ENCODE measurements around the gene ABHD1.

ABHD1 gene

DNA sequence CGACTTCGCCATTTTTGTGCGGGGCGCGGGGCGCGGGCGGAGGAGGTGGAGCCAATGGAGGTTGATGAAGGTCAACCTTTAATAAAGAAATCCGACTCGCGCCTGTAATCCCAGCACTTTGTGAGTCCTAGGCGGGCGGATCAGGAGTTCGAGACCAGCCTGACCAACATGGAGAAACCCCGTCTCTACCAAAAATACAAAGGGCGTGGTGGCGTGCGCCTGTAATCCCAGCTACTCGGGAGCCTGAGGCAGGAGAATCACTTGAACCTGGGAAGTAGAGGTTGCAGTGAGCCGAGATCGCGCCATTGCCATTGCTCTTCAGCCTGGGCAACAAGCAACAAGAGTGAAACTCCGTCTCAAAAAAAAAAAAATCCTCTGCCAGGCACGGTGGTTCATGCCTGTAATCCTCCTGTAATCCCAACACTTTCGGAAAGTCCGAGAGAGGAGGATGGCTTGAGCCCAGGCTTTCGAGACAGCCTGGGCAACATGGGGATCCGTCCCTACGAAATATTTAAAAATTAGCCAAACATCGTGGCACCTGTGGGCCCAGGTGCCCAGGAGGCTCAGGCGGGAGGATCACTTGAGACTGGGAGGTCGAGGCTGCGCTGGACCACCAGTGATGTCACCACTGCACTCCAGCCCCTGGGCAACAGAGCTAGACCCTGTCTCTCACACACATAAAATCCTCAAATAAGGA, 11.3 kb downstream of the ABHD1 start:
- no peak for DNase-seq (ENCODE audit: low read depth in 1 of 2, low spot score in 1 of 2)

GRCh38 chr2:27135478-27135955, 11.9 kb downstream of the ABHD1 start:
- no peak for DNase-seq (ENCODE audit: low read depth in 1 of 2, low spot score in 1 of 2)

- DNase-seq (ENCODE audit: low read depth in 1 of 2, low spot score in 1 of 2): no peak
Measured at GRCh38 chr2:27136751-27137150, 13.1 kb downstream of the ABHD1 start.

- DNase-seq (ENCODE audit: low read depth in 1 of 2, low spot score in 1 of 2): no peak
Measured at GRCh38 chr2:27137322-27137935, 13.8 kb downstream of the ABHD1 start.

DNA sequence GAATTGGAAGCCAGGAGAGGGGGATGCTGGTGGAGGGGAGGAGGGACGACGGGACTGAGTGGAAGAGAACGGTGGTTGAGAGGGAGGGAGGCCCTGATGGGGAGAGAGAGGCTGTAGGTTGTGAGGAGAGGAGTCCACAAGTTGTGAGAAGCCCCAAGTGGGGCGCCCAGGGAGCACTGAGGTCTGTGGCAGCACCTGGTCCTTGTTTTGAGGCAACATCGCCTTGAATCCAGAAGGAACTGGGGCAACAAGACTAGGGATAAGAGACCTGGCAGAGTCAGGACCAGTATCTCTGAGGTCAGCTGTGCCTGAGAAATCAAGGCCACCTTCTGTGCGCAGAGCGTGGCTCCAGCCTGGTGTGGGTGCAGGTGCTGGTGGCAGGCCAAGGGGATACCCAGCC, 14.5 kb downstream of the ABHD1 start:
- no peak for DNase-seq (ENCODE audit: low read depth in 1 of 2, low spot score in 1 of 2)

DNA sequence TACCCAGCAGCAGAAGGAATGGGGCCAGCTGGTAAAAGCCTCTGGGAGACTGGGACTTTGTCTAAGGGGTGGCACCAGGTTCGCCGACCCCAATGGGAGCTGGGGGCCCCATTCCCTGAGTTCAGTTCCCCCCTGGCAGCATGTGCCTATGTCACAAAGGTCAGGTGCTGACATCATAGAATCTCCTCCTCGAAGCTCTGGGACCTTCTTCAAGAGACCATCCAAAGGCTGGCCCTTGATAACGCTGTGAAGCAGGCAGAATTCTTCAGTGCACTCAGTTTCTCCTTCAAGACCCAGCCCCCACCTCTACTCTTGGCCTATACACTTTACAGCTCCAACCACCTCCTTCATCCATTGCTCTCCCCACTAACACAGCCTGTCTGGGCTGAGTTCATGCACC, 15.7 kb downstream of the ABHD1 start, which contains the start of gene PRR30:
Gene PRR30 (minus strand): TSS at position 101 of the 400 bp plus-strand sequence. CDS start 1,081 bp downstream, outside the sequence.
- DNase-seq (ENCODE audit: low read depth in 1 of 2, low spot score in 1 of 2): no peak

DNA sequence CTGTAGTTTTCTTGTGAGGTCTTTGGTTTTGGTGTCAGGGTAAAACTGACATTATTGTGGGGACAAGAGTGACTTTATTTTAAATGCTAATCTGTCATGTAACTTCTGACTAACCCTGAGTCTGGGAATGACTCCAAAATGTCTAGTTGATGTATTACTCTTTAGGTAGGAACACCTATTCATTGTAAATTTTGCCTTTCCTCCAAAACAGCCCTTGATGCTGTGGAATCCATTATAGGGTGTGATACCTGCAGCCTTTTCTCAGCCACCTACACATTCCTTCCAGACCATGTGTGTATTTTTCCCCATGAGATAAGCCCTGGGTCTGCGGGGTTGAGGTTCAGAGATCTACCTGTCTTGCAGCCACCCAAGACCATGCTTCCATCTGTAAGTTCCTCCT, 19.7 kb downstream of the ABHD1 start:
- DNase-seq (ENCODE audit: low read depth in 1 of 2, low spot score in 1 of 2): no peak

DNA sequence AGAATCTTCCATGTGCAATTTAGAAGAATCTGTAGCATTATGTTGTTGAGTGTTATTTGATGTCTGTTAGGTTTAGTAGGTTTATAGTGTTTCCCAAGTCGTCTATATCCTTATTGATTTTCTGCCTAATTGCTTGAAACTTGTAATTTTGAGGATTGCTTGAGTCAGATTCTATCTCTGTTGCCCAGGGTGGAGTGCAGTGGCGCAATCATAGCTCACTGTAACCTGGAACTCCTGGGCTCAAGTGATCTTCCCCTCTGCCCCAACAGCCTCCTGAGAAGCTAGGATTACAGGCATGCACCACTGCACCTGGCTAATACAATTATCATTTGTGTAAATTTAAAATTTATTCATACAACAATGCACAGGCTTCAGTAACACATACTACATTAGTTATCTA, 22.1 kb downstream of the ABHD1 start:
- DNase-seq (ENCODE audit: low read depth in 1 of 2, low spot score in 1 of 2): no peak

- no peak for DNase-seq (ENCODE audit: low read depth in 1 of 2, low spot score in 1 of 2)
Measured at GRCh38 chr2:27147935-27148334, 24.3 kb downstream of the ABHD1 start.

GRCh38 chr2:27148801-27149439, 25.3 kb downstream of the ABHD1 start, which contains the start of gene TCF23:
Gene TCF23, plus strand, starts transcription at chr2:27149004. Its CDS starts 130 bp downstream, at chr2:27149134.
- no peak for DNase-seq (ENCODE audit: low read depth in 1 of 2, low spot score in 1 of 2)

- no peak for DNase-seq (ENCODE audit: low read depth in 1 of 2, low spot score in 1 of 2)
Measured at GRCh38 chr2:27149570-27150405, 26.2 kb downstream of the ABHD1 start.

- no peak for DNase-seq (ENCODE audit: low read depth in 1 of 2, low spot score in 1 of 2)
Measured at GRCh38 chr2:27150639-27151230, 27.1 kb downstream of the ABHD1 start.

DNA sequence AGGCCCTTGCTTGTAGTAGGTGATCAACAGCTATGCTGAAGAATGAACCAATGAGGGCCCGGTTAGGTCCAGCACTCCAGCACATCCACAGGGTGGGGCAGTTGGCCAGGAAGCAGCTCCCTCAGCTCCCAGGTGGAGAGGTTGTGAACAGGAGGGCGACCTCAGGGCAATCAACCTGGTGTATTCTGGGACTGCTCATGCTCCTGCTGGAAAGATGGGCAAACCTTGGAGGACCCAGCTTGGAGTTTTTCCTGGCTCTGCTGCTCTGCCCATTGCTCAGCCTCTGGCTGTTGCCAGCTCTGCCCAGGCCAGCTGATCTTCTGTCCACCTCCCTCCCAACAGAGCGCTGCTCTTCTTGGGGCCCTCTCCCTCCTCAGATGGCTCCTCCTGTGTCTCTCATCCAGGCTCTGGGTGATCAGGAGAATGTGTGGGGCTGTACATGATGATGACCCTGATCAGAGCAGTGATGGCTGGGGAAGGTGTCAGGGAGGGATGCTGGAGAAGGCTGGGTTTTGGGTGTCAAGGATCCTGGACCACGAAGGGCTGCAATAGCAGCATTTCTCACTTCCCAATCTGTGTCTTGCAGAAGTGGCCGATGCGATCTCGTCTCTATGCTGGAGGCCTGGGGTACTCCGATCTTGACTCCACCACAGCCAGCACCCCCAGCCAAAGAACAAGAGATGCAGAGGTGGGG, 28.6 kb downstream of the ABHD1 start:
- DNase-seq (ENCODE audit: low read depth in 1 of 2, low spot score in 1 of 2): no peak

DNA sequence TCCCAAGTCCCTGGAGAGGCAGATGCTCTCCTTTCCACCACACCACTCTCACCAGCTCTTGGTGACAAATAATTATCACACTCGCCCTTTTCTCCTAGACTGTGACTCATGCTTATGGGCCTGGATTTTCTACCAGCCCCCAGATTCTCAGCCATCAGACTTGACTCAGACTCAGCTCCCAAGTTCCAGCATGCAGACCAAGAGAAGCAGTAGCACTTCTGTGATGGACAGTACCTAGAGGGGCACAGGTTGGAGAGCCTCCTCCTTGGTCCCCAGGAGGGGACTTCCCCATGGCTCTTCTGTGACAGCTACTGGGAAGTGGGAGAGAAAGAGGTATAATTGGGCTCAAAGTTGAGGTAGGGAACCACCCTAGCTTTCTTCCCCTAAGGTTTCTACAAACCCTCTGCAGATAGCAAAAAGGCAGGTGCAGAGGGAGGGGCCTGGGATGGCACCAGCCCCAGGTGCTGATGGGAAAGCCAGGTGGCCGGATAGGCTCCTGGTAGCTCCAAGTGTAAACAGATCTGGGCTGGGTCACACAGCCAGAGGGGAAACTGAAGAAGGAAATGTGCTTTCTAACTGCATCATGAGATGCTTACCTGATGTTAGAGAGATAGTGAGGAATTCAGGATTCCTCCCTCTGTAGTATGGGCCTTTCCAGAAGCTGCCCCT, 29.3 kb downstream of the ABHD1 start:
- DNase-seq (ENCODE audit: low read depth in 1 of 2, low spot score in 1 of 2): no peak

DNA sequence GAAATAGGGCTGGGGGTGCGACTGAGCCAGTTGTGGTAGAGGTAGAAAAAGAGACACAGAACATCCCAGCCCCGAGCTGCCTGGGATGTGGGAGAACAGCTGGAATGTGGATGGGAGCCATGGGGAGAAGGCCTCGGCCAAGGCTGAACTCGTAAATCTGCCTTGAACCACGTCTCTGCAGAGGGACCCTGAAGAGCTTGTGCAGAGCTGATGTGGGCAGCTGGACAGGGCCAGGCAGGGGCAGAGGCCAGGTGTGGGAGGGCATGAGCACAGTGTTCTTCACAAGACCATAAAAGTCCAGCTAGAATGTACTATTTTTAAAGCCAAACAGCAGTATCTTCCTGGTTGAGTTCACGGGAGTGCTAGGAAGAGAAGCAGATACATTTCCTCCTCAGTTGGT, 30.9 kb downstream of the ABHD1 start:
- DNase-seq (ENCODE audit: low read depth in 1 of 2, low spot score in 1 of 2): no peak

DNA sequence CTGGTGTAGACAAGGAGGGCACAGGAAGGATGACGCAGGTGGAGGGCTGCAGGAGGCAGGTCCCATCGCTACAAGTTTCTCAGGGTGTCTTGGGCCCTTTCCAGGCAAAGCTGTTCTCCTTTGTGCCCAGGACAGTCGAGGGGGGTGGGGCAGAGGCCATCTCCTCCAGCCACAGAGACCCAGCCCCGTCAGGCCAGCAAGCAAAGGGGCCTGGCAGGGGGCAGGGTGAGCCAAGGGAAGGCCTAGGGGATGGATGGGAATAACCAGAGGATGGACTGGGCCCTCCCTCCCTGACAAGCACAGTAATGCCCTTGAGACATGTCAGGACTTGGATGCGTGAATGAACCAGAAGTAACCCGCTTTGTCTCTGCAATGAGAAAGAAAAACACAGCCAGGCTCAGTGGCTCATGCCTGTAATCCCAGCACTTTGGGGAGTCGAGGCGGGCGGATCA, 31.5 kb downstream of the ABHD1 start:
- DNase-seq (ENCODE audit: low read depth in 1 of 2, low spot score in 1 of 2): no peak

GRCh38 chr2:27158468-27158867, 34.9 kb downstream of the ABHD1 start:
- no peak for DNase-seq (ENCODE audit: low read depth in 1 of 2, low spot score in 1 of 2)

DNA sequence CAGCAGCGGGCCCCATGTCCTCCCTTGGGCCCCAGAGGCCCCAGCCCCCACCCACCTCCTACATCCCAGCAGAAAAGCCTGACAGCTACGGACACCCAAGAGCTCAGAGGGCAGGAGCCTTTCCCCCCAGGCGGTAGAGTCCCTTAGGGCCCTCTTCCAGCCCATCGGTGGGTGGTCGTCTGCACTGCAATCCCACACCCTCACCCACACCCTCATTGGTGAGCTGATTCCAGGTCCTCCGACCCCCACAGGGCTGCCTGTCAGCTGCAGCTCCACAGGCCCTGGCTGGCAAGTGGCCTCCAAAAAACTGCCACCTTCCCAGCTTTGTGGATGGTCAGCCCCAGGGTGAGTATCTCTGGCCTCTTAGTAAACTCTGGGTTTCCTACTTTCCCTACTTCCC, 35.7 kb downstream of the ABHD1 start:
- no peak for DNase-seq (ENCODE audit: low read depth in 1 of 2, low spot score in 1 of 2)

GRCh38 chr2:27160191-27160590, 36.6 kb downstream of the ABHD1 start:
- no peak for DNase-seq (ENCODE audit: low read depth in 1 of 2, low spot score in 1 of 2)

Measured in activated CD4-positive, alpha-beta T cell treated with anti-CD3 and anti-CD28 coated beads, Interleukin-2, amount 50 U/mL, for 24 hours (primary cell).